ENCODE measurements around the gene FAM185A. TPM values are rescaled to one million over a fixed set of nuclear protein-coding genes. Genes with fewer than 3 reads are reported as not detected.

The FAM185A gene
- total RNA-seq, 1 donor from 2014 or later: 8.5 TPM

- intact Hi-C loops (cut with DNase I): no loop called here
- DNase-seq: no peak
- no peak for ATAC-seq (ENCODE audit: poor library complexity)
Observed at GRCh38 chr7:102843850-102844249, 95.1 kb downstream of the FAM185A start.

GRCh38 chr7:102845346-102845745, 96.5 kb downstream of the FAM185A start:
- intact Hi-C loops (cut with DNase I): no loop called here
- no peak for DNase-seq
- no peak for ATAC-seq (ENCODE audit: poor library complexity)

DNA sequence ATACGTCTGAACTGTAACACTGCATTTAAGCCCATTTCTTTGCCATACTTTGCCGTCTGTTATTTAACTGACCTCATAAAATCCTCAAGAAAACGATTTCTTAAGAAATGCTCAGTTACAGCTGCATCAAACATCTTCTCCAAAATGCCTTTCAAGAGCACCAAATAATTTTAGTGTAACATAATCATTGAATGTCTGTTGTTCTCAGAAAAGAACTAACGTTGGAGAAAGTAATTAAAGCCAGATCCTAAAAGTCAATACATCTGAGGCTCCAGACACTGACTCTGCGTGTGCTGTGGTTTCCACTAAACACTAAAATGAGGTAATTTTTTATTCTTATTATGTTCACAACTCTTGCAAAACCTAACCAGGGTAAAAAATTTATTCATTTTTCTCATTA, 100.3 kb downstream of the FAM185A start:
- ATAC-seq (ENCODE audit: poor library complexity): no peak
- DNase-seq: no peak
- intact Hi-C loops (cut with DNase I): no loop called here

DNA sequence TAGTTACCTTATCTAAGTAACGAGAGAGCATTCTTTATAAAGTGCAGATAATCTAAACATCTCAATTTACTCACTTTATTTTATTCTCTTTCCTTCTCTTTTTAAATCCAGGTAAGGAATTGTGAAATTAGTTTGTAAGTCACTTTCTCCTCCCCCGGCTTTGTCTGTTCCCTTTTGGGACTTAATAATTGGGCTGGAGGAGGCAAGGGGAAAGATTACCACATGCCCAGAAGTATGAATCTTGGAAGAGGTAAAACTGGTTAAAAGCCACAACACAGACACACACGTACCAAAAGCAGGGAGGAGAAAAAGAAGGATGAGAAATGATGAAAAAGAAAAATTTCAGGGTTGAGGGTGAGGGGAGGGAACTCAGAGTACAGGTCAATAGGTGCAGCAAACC, 100.7 kb downstream of the FAM185A start:
- intact Hi-C loops (cut with DNase I): no loop called here
- no peak for DNase-seq
- no peak for ATAC-seq (ENCODE audit: poor library complexity)

- ATAC-seq (ENCODE audit: poor library complexity) (no peak), DNase-seq (no peak)
- intact Hi-C loops (cut with DNase I): no loop called here
Observed at GRCh38 chr7:102856036-102856435, 107.2 kb downstream of the FAM185A start.

Other genes starting within 250 kb of the FAM185A start
- 9.3 TPM for gene RASA4B, start 231.2 kb upstream of the FAM185A start, total RNA-seq
- gene UPK3BL2, start 205.3 kb upstream of the FAM185A start, total RNA-seq: 4.4 TPM
- not detected for gene SPDYE2, start 197.8 kb upstream of the FAM185A start, total RNA-seq
- 12.0 TPM for gene POLR2J3, start 176.4 kb upstream of the FAM185A start, total RNA-seq
- gene RASA4, start 132.2 kb upstream of the FAM185A start, total RNA-seq: 16.6 TPM
- gene UPK3BL1, start 106.2 kb upstream of the FAM185A start, total RNA-seq: 12.2 TPM
- gene SPDYE2B, start 98.7 kb upstream of the FAM185A start, total RNA-seq: not detected
- gene POLR2J2, start 77.3 kb upstream of the FAM185A start, total RNA-seq: 1.7 TPM
- gene LRRC17, start 164.0 kb downstream of the FAM185A start, total RNA-seq: 1.0 TPM